ENCODE data around the gene POGZ.
"Not testable (repeated sequence)": the region's sequence is repeated elsewhere in the genome, so short reads cannot be mapped to it uniquely, and the experiment has no call there.

POGZ gene

GRCh38 chr1:151411884-151412283 lies 47.4 kb downstream of the POGZ start:
- DNase-seq, result no peak

- no peak for DNase-seq
These were observed 50.4 kb downstream of the POGZ start for GRCh38 chr1:151408891-151409290.

GRCh38 chr1:151407304-151407703 lies 52.0 kb downstream of the POGZ start:
- DNase-seq, result no peak

- DNase-seq, result no peak
These were observed 53.1 kb downstream of the POGZ start for GRCh38 chr1:151406176-151406575.

GRCh38 chr1:151405187-151405951 lies 53.9 kb downstream of the POGZ start:
- DNase-seq, result no peak

GRCh38 chr1:151403612-151404011 lies 55.7 kb downstream of the POGZ start:
- DNase-seq, result no peak

- no peak for DNase-seq
These were observed 56.5 kb downstream of the POGZ start for GRCh38 chr1:151402764-151403163.

- no peak for DNase-seq
These were observed 57.4 kb downstream of the POGZ start for GRCh38 chr1:151401860-151402259.

- no peak for DNase-seq
These were observed 58.0 kb downstream of the POGZ start for GRCh38 chr1:151401125-151401788.

- peak; percentile 25 to 73 for DNase-seq
These were observed 59.7 kb downstream of the POGZ start, which contains the start of gene PSMB4 for GRCh38 chr1:151399324-151400171. TSS of gene PSMB4 (plus strand) at chr1:151399573. CDS start at chr1:151399588, 15 bp downstream.

- DNase-seq, result not testable (repeated sequence)
These were observed 63.0 kb downstream of the POGZ start for GRCh38 chr1:151396265-151396664.

GRCh38 chr1:151393583-151393982 lies 65.7 kb downstream of the POGZ start:
- no peak for DNase-seq

- DNase-seq, result no peak
These were observed 68.2 kb downstream of the POGZ start for GRCh38 chr1:151391079-151391563.

GRCh38 chr1:151390221-151391078 lies 68.8 kb downstream of the POGZ start:
- DNase-seq, result not testable (repeated sequence)

GRCh38 chr1:151386002-151386401 lies 73.3 kb downstream of the POGZ start:
- no peak for DNase-seq

GRCh38 chr1:151384584-151384983 lies 74.7 kb downstream of the POGZ start:
- no peak for DNase-seq

- no peak for DNase-seq
These were observed 82.0 kb downstream of the POGZ start for GRCh38 chr1:151377150-151377884.

- DNase-seq, result no peak
These were observed 86.1 kb downstream of the POGZ start for GRCh38 chr1:151373196-151373595.

GRCh38 chr1:151372058-151372934 lies 87.0 kb downstream of the POGZ start, which contains the start of gene SELENBP1:
TSS of gene SELENBP1 (minus strand) at chr1:151372705. CDS start at chr1:151372641, 64 bp downstream.
- no peak for DNase-seq

- DNase-seq, result no peak
These were observed 87.8 kb downstream of the POGZ start for GRCh38 chr1:151371370-151372057.

Measured in cerebellar nuclear complex (tissue), 1 donor.